GM18511 (cell line): ENCODE results near the gene ZNF605.
"Not testable (repeated sequence)": the region's sequence is repeated elsewhere in the genome, so short reads cannot be mapped to it uniquely, and the experiment has no call there.

ENCODE experiments used
- ATAC-seq: cut with Tn5 transposase; IDR thresholded peaks from one replicate; pipeline ENCODE4 v1.9.1; 2021; ENCODE audit warnings: mild to moderate bottlenecking, moderate library complexity; ENCODE audit not compliant: unreplicated experiment

ZNF605 gene

DNA sequence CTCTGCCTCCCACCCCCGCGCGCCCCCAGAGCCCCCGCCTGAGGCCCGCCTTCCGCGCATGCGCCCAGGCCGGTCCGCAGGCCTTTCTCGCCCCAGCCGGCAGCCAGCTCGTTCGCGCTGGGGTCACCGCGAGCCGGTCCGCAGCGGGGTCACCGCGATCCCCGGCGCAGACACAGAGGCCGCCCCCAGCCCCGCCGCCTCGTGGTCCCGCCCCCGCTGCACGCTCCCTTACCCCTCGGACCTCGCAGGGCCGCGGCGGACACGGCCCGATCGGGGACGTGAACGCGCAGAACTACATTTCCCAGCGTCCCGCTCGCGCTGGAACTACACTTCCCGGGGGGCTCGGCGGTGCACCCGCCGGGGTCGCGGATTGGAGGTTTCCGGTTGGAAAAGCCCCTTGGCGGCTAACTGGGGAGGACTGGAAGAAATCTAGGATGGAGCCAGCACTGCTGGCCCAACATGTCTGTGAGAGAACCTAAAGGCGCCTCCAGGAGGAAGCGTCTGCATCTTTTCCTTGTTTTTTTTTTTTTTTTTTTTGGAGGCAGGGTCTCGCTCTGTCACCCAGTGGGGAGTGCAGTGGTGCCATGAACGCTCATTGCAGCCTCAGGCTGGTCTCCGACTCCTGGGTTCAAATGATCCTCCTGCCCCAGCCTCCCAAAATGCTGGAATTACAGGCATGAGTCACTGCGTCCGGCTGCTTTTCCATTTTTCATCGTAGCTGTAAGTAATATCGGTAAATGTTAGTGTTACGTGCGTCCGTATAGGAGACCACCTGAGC lies at the start of gene ZNF605:
TSS of gene ZNF605 (minus strand) at position 296 of the 778 bp plus-strand sequence. CDS start 10,671 bp downstream, outside the sequence.
- ATAC-seq, result peak; percentile 97

GRCh38 chr12:132998741-132999140 lies 42.6 kb upstream of the ZNF605 start:
- no peak for ATAC-seq

DNA sequence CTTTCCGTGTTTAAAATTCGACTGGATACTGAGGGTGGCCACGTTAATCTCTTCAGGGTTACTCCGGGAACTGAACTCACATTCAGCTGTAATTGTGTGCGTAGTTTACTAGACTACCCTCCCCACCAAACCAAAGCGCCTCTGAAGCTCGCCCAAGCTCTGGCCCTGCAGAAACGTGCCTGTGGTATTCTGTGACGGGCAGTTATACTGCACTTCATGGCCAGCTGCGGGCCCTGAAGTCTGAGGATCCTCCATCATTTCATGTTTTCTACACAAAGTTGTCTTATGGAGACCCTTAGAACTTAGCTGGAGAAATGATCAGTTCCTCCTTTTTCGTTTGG lies 30.7 kb upstream of the ZNF605 start:
- ATAC-seq, result no peak

- ATAC-seq, result peak; percentile 98
Observed at GRCh38 chr12:132986001-132986884, 30.1 kb upstream of the ZNF605 start, which contains the start of gene ZNF26. TSS of gene ZNF26 (plus strand) at chr12:132986367. CDS start at chr12:132986841, 474 bp downstream.

- not testable (repeated sequence) for ATAC-seq
Observed at GRCh38 chr12:132976870-132977269, 20.8 kb upstream of the ZNF605 start.

- ATAC-seq, result no peak
Observed at GRCh38 chr12:132972374-132972773, 16.3 kb upstream of the ZNF605 start.

DNA sequence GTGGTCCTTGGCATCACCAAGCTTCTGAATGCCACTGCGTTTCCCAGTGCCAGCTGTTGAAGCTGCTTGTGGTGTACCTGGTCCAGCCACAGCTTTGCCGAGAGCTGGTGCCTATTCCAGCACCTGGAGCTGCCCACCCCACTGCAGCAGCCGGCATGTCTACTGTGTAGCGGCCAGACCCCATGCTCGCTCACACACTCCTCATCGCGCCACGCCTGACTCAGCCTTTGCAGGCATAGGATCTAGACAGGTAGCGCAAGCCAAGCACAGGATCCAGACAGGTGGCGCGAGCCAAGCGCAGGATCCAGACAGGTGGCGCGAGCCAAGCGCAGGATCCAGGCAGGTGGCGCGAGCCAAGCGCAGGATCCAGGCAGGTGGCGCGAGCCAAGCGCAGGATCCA lies 11.6 kb upstream of the ZNF605 start:
- ATAC-seq, result no peak

DNA sequence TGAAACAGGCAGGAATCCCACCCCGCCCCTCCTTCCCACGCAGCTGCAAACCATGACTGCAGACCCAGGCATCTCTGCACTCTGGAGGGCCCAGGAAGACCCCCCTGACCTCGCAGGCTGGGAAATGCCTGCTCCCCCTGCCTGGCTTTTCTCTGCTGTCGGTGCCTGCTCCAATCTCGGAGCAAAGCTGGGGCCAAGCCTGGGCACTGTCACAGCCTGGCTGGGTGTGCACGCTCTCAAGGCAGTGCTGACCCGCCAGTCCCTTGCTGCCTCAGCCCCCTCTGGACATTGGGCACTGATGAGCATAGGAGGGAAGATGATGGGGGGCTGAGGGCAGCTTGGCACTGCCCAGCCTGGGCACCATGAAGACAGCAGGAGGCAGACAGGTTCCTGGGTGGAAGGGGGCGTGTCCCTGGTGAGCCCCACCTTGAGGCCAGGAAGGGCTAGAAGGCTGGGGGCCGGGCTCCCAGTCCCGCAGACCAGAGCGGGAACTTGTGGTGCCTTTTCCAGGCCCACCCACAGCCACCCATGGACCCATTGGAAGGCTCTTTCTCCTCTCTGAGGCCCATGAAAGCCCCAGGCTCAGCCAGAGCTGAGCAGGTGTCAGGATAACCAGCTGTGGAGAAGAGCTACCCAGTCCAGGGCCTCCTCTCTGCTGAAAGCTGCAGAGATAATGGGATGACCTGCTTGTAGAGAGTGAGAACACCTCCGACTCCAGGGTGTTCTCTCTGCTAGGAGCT lies 10.7 kb upstream of the ZNF605 start:
- ATAC-seq, result no peak

DNA sequence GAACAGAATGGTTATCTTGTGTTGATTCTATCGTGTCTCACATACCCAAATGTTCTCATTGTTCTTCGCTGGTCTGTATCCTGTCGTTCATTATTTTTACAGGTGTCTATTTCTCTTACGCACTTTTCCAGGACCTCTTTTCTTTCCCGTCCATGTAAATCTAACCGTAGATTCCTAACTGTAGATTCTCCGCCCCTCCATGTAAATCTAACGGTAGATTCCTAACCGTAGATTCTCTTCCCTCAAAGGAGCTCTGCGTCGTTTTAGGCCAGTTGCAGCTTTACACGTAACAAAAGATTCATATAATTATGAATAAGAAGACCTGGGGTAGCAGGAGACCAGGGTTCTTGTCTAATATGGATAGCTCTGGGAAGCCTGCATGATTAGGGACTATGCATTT lies 9.7 kb upstream of the ZNF605 start:
- ATAC-seq, result no peak

DNA sequence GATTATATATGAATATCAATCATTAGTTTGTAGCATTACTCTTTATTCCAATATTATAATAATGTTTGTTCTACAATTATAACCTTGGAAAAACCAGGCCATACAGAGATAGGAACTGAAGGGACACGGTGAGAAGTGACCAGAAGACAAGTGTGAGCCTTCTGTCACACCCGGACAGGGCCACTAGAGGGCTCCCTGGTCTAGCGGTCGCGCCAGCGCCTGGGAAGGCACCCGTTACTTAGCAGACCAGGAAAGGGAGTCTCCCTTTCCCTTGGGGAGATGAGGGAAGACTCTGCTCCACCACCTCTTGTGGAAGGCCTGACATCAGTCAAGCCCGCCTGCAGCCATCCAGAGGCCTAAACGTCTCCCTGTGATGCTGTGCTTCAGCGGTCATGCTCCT lies 7.8 kb upstream of the ZNF605 start:
- not testable (repeated sequence) for ATAC-seq

DNA sequence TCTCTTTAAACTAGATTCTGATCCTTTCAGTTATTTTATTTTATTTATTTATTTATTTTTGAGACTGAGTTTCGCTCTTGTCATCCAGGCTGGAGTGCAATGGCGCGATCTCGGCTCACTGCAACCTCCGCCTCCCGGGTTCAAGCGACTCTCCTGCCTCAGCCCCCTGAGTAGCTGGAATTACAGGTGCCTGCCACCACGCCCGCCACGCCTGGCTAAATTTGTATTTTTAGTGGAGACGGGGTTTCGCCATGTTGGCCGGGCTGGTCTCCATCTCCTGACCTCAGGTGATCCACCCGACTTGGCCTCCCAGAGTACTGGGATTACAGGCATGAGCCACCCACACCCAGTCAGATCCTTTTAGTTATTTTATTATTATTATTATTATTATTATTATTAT lies 5.7 kb upstream of the ZNF605 start:
- not testable (repeated sequence) for ATAC-seq

DNA sequence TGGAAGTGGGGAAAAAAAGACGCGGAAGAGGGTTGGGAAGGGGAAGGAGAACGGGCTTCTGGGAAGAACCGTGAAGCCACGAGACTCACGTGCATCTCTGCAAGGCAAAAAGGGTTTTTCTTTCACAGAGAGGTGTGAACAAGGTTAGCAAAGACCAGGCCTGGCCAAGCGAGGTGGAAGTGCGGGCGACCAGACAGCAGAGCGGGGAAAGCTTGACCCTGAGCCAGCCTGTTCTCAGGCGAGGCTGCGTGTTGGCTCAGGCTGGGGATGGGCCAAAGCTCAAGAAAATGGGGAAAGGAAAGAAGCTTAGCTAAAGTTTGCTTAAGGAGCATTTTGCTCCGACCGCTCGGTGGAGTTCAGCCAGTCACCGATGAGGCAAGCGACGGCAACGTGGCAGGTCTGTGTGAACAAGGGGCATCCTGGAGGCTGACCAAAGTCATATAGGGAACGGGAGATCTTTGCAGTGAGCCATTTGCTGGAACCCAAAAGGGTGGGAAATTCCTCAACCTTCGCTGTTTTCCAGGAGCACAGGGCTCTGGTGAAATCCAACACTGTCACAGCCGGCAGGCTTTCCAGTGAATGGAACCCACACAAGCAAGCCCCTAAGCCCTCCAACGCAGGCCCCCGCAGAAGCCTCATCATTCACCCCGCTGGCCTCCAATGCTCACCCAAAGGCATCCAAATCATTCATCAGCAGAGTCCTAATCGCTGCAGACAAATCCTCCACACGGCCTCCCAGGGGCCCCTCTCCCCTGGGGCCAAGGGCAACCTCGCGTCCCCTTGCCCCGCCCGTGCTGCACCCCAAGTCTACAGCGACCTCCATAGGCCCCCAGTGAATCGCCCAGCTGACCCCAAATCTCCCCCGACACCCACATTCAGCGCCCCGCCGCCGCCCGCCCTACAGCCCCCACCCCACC lies 754 bp downstream of the ZNF605 start:
- peak; percentile 46 for ATAC-seq

DNA sequence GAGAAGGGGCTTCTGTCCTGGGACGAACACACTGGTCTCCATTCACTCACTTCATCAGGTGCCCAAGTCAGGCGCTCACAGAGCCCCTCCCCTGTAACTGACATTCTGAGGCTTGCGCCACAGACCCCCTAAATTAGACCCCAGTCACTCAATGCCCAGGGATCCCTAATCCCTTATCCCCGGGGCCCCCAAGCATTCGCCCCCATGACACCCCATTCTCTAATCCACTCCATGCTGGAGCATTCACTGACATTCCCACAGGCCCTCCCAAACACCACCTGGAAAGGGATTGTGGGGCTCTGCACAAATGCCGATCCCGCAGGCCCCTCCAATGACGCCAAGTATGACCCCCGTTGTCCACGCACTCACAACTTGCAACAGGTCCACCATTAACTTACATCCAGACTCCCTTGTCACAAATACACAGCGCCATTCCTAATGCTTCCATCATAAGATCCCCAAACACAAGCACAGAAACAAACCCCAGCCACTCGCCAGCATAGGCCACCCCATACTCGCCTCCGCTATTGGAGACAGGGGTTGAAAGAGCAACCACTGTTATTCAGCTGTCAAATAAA lies 1.5 kb downstream of the ZNF605 start:
- ATAC-seq, result no peak

GRCh38 chr12:132953771-132954170 lies 2.3 kb downstream of the ZNF605 start:
- ATAC-seq, result no peak

DNA sequence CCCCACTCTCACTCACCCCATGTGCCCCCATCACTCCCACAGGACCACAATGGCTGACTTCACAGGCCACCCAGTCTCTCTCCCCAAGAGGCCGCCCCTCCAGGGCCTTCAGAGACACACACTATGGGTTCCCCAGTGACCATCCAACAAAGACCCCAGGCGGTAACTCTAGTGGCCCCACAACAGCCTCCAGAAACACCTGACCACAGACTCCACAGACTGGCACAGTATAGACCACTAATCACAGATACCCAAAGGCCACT lies 3.0 kb downstream of the ZNF605 start:
- no peak for ATAC-seq

- ATAC-seq, result no peak
Observed at GRCh38 chr12:132952371-132953162, 3.5 kb downstream of the ZNF605 start.

DNA sequence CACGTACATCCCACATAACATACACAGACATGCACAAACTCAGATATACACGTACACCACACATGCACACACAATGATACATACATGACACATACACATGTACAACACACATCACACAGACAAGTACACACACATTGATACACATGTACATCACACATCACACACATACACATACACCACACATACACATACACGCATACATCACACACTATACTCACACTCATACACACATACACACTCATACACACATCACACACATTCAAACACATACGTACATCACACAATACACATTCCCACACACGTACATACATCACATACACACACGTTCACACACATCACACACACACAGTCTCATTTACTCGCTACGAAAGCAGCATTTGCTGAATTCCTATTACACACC lies 4.5 kb downstream of the ZNF605 start:
- ATAC-seq, result no peak

- ATAC-seq, result no peak
Observed at GRCh38 chr12:132950844-132951535, 5.1 kb downstream of the ZNF605 start.
